Activated T-helper 17 cell treated with anti-CD3 and anti-CD28 coated beads, Interleukin-2, amount 50 U/mL, for 72 hours (primary cell): ENCODE data around the gene NEU2. TPM values are rescaled to one million over a fixed set of nuclear protein-coding genes. Genes with fewer than 3 reads are reported as not detected.
"Not testable (repeated sequence)": the region's sequence is repeated elsewhere in the genome, so short reads cannot be mapped to it uniquely, and the experiment has no call there.

Experiments
- ATAC-seq: fragments of 150-1000 bp; cut with Tn5 transposase; replicated peaks from 2 replicates; pipeline ENCODE4 v1.10.0; 2021; ENCODE audit warnings: mild to moderate bottlenecking, moderate library complexity
- H3K27ac Mint-ChIP-seq: one replicate; pipeline ENCODE4 v1.8.0; 2022; ENCODE audit warnings: mixed read lengths
- H3K27me3 Mint-ChIP-seq: one replicate; pipeline ENCODE4 v1.8.0; 2022; ENCODE audit warnings: mixed read lengths
- H3K36me3 Mint-ChIP-seq: one replicate; pipeline ENCODE4 v1.8.0; 2022; ENCODE audit warnings: low read depth, mild to moderate bottlenecking, mixed read lengths
- H3K4me1 Mint-ChIP-seq: one replicate; pipeline ENCODE4 v1.8.0; 2022; ENCODE audit warnings: mixed read lengths
- H3K4me3 Mint-ChIP-seq: one replicate; pipeline ENCODE4 v1.8.0; 2022; ENCODE audit warnings: mild to moderate bottlenecking, mixed read lengths
- H3K9me3 Mint-ChIP-seq: one replicate; pipeline ENCODE4 v1.8.0; 2022; ENCODE audit warnings: mixed read lengths
- total RNA-seq, 2 donors: library from RNA; stranded (reverse); gene quantifications; one replicate each; pipeline ENCODE4 v1.2.3, GENCODE V29; 2022

The NEU2 gene
- total RNA-seq, 2 donors from 2014 or later = not detected

- not testable (repeated sequence) for H3K9me3 Mint-ChIP-seq, H3K27ac Mint-ChIP-seq, H3K27me3 Mint-ChIP-seq, ATAC-seq, H3K4me3 Mint-ChIP-seq, H3K36me3 Mint-ChIP-seq, H3K4me1 Mint-ChIP-seq
Observed at GRCh38 chr2:233019610-233020009, 12.9 kb upstream of the NEU2 start.

- H3K4me3 Mint-ChIP-seq = no peak overlapping the region
- H3K27me3 Mint-ChIP-seq = no peaks in the 10 kb centered on the region
- no peaks in the 10 kb centered on the region for H3K36me3 Mint-ChIP-seq
- ATAC-seq = no peak
- H3K4me1 Mint-ChIP-seq = no peaks in the 10 kb centered on the region
- no peaks in the 10 kb centered on the region for H3K9me3 Mint-ChIP-seq
- H3K27ac Mint-ChIP-seq = no peak overlapping the region
Observed at GRCh38 chr2:233020454-233020853, 12.0 kb upstream of the NEU2 start.

GRCh38 chr2:233021771-233022170 lies 10.7 kb upstream of the NEU2 start:
- H3K9me3 Mint-ChIP-seq = no peaks in the 10 kb centered on the region
- no peaks in the 10 kb centered on the region for H3K27me3 Mint-ChIP-seq
- no peaks in the 10 kb centered on the region for H3K36me3 Mint-ChIP-seq
- H3K4me3 Mint-ChIP-seq = no peak overlapping the region
- no peak overlapping the region for H3K27ac Mint-ChIP-seq
- no peaks in the 10 kb centered on the region for H3K4me1 Mint-ChIP-seq
- ATAC-seq = no peak

GRCh38 chr2:233022561-233022960 lies 9.9 kb upstream of the NEU2 start:
- Mint-ChIP-seq H3K27ac (no peak overlapping the region), H3K27me3 (no peaks in the 10 kb centered on the region), H3K36me3 (no peaks in the 10 kb centered on the region), H3K4me3 (no peak overlapping the region), H3K4me1 (no peaks in the 10 kb centered on the region), H3K9me3 (no peaks in the 10 kb centered on the region)
- ATAC-seq = no peak

GRCh38 chr2:233023007-233023760 lies 9.3 kb upstream of the NEU2 start:
- ATAC-seq = no peak
- Mint-ChIP-seq H3K4me1 (no peaks in the 10 kb centered on the region), H3K36me3 (no peaks in the 10 kb centered on the region), H3K9me3 (no peaks in the 10 kb centered on the region), H3K4me3 (no peak overlapping the region), H3K27me3 (no peaks in the 10 kb centered on the region), H3K27ac (no peak overlapping the region)

GRCh38 chr2:233023761-233024410 lies 8.6 kb upstream of the NEU2 start:
- Mint-ChIP-seq H3K27me3 (no peaks in the 10 kb centered on the region), H3K4me3 (no peak overlapping the region), H3K36me3 (no peaks in the 10 kb centered on the region), H3K9me3 (no peaks in the 10 kb centered on the region), H3K4me1 (no peaks in the 10 kb centered on the region), H3K27ac (no peak overlapping the region)
- no peak for ATAC-seq

GRCh38 chr2:233025706-233026105 lies 6.8 kb upstream of the NEU2 start:
- no peak for ATAC-seq
- Mint-ChIP-seq H3K36me3 (no peaks in the 10 kb centered on the region), H3K4me1 (no peaks in the 10 kb centered on the region), H3K4me3 (no peak overlapping the region), H3K27ac (no peak overlapping the region), H3K27me3 (no peaks in the 10 kb centered on the region), H3K9me3 (no peaks in the 10 kb centered on the region)

- Mint-ChIP-seq H3K36me3 (no peaks in the 10 kb centered on the region), H3K27me3 (no peaks in the 10 kb centered on the region), H3K4me1 (no peaks in the 10 kb centered on the region), H3K4me3 (no peak overlapping the region), H3K27ac (no peak overlapping the region), H3K9me3 (no peaks in the 10 kb centered on the region)
- ATAC-seq = no peak
Observed at GRCh38 chr2:233026198-233026813, 6.2 kb upstream of the NEU2 start.

GRCh38 chr2:233029321-233029720 lies 3.2 kb upstream of the NEU2 start:
- no peak overlapping the region for H3K27ac Mint-ChIP-seq
- no peak overlapping the region for H3K4me3 Mint-ChIP-seq
- no peaks in the 10 kb centered on the region for H3K36me3 Mint-ChIP-seq
- peaks cover 4% of the 10 kb centered on the region for H3K4me1 Mint-ChIP-seq
- ATAC-seq = no peak
- H3K27me3 Mint-ChIP-seq = no peaks in the 10 kb centered on the region
- H3K9me3 Mint-ChIP-seq = no peaks in the 10 kb centered on the region

GRCh38 chr2:233031556-233032500 lies 644 bp upstream of the NEU2 start:
- no peak for ATAC-seq
- H3K9me3 Mint-ChIP-seq = no peaks in the 10 kb centered on the region
- H3K4me3 Mint-ChIP-seq = no peak overlapping the region
- H3K27ac Mint-ChIP-seq = no peak overlapping the region
- H3K27me3 Mint-ChIP-seq = no peaks in the 10 kb centered on the region
- H3K36me3 Mint-ChIP-seq = no peaks in the 10 kb centered on the region
- H3K4me1 Mint-ChIP-seq = peaks cover 4% of the 10 kb centered on the region

- Mint-ChIP-seq H3K27me3 (no peaks in the 10 kb centered on the region), H3K27ac (no peak overlapping the region), H3K36me3 (no peaks in the 10 kb centered on the region), H3K4me1 (peaks cover 4% of the 10 kb centered on the region), H3K9me3 (no peaks in the 10 kb centered on the region), H3K4me3 (no peak overlapping the region)
- peak; percentile 40 for ATAC-seq
Observed at GRCh38 chr2:233033672-233034071, 1.2 kb downstream of the NEU2 start.

GRCh38 chr2:233034091-233034882 lies 1.8 kb downstream of the NEU2 start:
- no peaks in the 10 kb centered on the region for H3K36me3 Mint-ChIP-seq
- no peak overlapping the region for H3K27ac Mint-ChIP-seq
- no peaks in the 10 kb centered on the region for H3K9me3 Mint-ChIP-seq
- H3K4me3 Mint-ChIP-seq = no peak overlapping the region
- no peak for ATAC-seq
- no peaks in the 10 kb centered on the region for H3K27me3 Mint-ChIP-seq
- peaks cover 4% of the 10 kb centered on the region for H3K4me1 Mint-ChIP-seq

GRCh38 chr2:233035426-233036161 lies 3.1 kb downstream of the NEU2 start:
- no peak for ATAC-seq
- Mint-ChIP-seq H3K9me3 (no peaks in the 10 kb centered on the region), H3K27me3 (no peaks in the 10 kb centered on the region), H3K36me3 (no peaks in the 10 kb centered on the region), H3K4me3 (no peak overlapping the region), H3K27ac (no peak overlapping the region), H3K4me1 (peaks cover 4% of the 10 kb centered on the region)
